Parathyroid adenoma (tissue), 2 donors: ENCODE data around the gene BPIFB6.

ENCODE experiments used
- H2AFZ ChIP-seq: fragments of 300-600 bp; sonication (generic); one replicate; pipeline ENCODE4 v1.7.0; 2017; ENCODE audit warnings: antibody characterized with exemption, mild to moderate bottlenecking
- H3K27ac ChIP-seq: fragments of 300-600 bp; sonication (generic); one replicate; pipeline ENCODE4 v1.7.0; 2017
- H3K27me3 ChIP-seq: fragments of 300-600 bp; sonication (generic); one replicate; pipeline ENCODE4 v1.7.0; 2017; ENCODE audit warnings: low read length; ENCODE audit not compliant: control insufficient read depth, insufficient read depth
- H3K36me3 ChIP-seq: fragments of 300-600 bp; sonication (generic); one replicate; pipeline ENCODE4 v1.7.0; 2017; ENCODE audit warnings: low read length; ENCODE audit not compliant: control insufficient read depth, insufficient read depth
- H3K4me1 ChIP-seq: fragments of 300-600 bp; sonication (generic); one replicate; pipeline ENCODE4 v1.7.0; 2017; ENCODE audit warnings: control low read depth
- H3K4me2 ChIP-seq: fragments of 300-600 bp; sonication (generic); one replicate; pipeline ENCODE4 v1.7.0; 2017; ENCODE audit warnings: low read length
- H3K4me3 ChIP-seq: fragments of 300-600 bp; sonication (generic); one replicate; pipeline ENCODE4 v1.7.0; 2017; ENCODE audit warnings: low read depth, low read length
- H3K79me2 ChIP-seq: fragments of 300-600 bp; sonication (generic); one replicate; pipeline ENCODE4 v1.7.0; 2017; ENCODE audit warnings: control low read depth
- H3K9ac ChIP-seq: fragments of 300-600 bp; sonication (generic); one replicate; pipeline ENCODE4 v1.7.0; 2017; ENCODE audit warnings: mild to moderate bottlenecking
- H3K9me3 ChIP-seq: fragments of 300-600 bp; sonication (generic); one replicate; pipeline ENCODE4 v1.7.0; 2017; ENCODE audit warnings: low read length; ENCODE audit not compliant: control insufficient read depth
- TF ChIP-seq, protein P1 (sequence below): fragments of 300-600 bp; sonication (generic); IDR thresholded peaks from one replicate; pipeline ENCODE4 v1.7.0; 2017; ENCODE audit warnings: antibody characterized with exemption, mild to moderate bottlenecking
- donor health status: primary hyperparathyroidism.

BPIFB6 gene

DNA sequence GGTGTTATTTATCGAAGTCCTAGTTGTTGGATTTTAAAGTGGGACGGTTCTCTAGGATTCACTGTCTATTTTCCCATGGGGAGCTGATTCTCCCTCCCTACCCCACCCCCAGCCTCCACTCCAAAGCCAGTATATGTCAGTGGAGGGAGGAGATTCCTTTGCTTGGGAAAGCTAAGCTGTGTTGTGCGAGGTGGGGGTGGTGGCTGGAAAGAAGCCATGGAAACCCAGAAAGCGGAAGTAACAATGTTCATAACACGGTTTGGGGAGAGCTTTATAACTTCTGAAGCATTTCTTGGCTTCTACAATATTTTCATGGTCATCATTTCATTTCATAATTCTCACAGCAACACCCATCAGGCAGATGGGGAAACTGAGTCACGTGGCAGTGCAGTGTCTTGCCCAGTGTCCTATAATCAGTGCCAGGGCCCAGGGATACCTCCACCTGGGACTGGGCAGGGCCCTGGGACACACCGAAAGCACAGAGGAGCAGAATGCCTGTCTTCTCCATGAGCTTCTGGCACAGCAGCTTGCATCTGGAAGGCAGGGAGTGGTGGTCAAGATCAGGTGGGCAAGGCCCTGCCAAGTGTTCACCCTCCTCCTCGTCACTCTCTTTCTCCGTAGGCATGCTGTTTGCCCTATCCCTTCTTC lies 31.7 kb upstream of the BPIFB6 start:
- no peaks in the 10 kb centered on the region for H3K79me2 ChIP-seq
- H3K4me1 ChIP-seq, result no peaks in the 10 kb centered on the region
- H3K9me3 ChIP-seq, result no peaks in the 10 kb centered on the region
- H3K9ac ChIP-seq, result no peak overlapping the region
- H3K27me3 ChIP-seq, result no peaks in the 10 kb centered on the region
- H3K4me2 ChIP-seq, result no peak overlapping the region
- H3K4me3 ChIP-seq, result no peak overlapping the region
- H3K27ac ChIP-seq, result no peak overlapping the region
- no peak overlapping the region for H2AFZ ChIP-seq
- TF ChIP-seq, protein P1, sequence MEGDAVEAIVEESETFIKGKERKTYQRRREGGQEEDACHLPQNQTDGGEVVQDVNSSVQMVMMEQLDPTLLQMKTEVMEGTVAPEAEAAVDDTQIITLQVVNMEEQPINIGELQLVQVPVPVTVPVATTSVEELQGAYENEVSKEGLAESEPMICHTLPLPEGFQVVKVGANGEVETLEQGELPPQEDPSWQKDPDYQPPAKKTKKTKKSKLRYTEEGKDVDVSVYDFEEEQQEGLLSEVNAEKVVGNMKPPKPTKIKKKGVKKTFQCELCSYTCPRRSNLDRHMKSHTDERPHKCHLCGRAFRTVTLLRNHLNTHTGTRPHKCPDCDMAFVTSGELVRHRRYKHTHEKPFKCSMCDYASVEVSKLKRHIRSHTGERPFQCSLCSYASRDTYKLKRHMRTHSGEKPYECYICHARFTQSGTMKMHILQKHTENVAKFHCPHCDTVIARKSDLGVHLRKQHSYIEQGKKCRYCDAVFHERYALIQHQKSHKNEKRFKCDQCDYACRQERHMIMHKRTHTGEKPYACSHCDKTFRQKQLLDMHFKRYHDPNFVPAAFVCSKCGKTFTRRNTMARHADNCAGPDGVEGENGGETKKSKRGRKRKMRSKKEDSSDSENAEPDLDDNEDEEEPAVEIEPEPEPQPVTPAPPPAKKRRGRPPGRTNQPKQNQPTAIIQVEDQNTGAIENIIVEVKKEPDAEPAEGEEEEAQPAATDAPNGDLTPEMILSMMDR, result no peak
- H3K36me3 ChIP-seq, result no peaks in the 10 kb centered on the region

DNA sequence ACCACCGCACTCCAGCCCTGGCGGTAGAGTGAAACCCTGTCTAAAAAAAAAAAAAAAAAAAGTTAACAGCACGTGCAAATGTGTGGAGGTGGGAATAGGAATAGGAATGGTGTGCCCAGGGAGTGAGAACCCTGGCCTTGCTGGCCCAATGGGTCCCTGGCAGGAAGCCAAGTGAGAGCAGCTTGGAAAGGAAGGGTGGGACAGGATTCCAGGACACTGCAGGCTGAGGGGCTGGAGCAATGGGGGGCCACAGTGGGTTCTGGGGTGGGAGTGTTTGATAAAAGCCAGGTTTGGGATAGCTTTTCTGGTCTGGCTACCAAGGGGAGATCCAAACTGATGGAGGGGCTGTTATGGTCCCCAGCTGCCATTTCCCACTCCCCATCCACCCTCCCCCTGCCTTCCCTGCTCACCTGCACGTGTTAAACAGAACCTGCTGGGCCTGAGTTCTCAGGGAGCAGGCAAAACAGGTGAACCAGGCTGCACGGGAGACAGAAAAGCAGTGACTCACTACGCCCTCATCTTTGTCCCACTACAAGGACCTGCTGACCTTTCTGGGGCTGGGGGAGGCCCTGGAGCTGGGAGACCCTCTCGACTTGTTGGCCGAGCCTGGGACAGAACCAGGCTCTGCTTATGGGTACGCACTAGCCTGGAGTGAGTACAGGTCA lies 30.5 kb upstream of the BPIFB6 start:
- Histone ChIP-seq H3K9me3 (no peaks in the 10 kb centered on the region), H3K27me3 (no peaks in the 10 kb centered on the region), H3K79me2 (no peaks in the 10 kb centered on the region), H3K4me1 (no peaks in the 10 kb centered on the region), H3K4me3 (no peak overlapping the region), H3K9ac (no peak overlapping the region), H3K4me2 (no peak overlapping the region), H2AFZ (no peak overlapping the region), H3K36me3 (no peaks in the 10 kb centered on the region), H3K27ac (no peak overlapping the region)
- TF ChIP-seq, protein P1, result no peak

DNA sequence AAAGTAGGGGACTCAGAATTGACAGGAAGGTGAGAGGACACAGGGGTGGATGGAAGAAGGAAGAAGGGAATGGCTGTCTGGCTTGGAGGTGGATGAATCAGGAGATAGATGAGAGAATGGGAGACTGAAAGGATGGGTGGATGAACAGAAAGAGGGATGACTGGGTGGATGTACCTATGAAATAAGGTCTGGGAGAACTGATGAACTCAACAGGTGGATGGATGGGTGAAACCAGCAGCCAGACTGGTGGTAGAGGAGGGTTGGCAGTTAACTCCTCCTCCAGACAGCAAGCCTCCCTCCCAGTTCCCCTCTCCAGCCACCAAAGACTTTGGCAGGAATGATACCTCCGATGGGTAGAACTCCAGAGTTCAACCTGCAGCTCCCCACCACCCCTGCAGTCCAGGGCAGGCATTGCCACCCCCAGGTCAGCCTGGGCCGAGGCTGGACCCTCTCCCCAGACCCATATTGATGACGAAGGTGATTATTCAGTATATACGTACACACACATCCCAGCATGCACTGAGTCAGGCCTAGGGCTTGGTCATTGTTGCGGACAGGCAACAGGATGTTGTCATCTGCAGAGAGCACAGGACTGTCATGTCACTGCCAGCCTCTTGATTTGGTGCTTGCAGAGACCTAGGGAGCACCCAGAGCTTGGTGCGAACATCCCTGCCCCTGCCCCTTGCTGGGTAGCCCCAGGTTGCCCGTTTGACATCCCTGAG lies 29.2 kb upstream of the BPIFB6 start:
- Histone ChIP-seq H3K9me3 (no peaks in the 10 kb centered on the region), H3K4me1 (no peaks in the 10 kb centered on the region), H3K27ac (no peak overlapping the region), H3K4me3 (no peak overlapping the region), H2AFZ (no peak overlapping the region), H3K79me2 (no peaks in the 10 kb centered on the region), H3K4me2 (no peak overlapping the region), H3K36me3 (no peaks in the 10 kb centered on the region), H3K9ac (no peak overlapping the region), H3K27me3 (no peaks in the 10 kb centered on the region)
- TF ChIP-seq, protein P1, result no peak

DNA sequence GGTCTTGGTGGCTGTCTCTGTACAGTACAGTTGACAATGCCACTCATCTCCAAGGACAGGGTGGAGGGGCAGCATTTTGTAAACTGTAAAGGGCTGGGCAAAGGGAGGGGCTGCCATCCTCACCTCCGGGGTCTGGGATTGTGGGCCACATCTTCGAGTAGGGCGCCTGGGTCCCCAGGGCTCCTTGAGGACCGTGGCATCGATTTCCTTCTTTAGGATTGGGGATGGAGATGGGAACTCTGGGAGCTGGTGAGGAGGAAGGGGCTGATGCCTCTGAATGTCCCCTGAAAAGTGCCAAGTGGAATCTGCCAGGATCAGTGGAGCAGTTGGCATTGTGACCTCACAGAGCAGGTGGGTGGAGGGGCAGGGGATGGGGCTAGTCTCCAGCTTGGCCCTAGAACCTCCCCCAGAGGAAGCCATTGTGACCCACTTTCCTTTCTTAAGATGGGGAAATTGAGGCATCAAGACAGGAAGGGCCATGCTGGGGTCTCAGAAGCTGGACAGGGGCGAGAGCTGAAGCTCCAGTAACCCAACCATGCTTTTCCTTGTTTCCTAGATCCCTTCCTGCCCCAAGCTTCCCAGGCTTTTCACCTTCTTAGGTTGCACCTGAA lies 27.2 kb upstream of the BPIFB6 start, which contains the start of gene SUN5:
Gene SUN5 (minus strand): TSS at position 293 of the 611 bp plus-strand sequence. CDS start 93 bp downstream, at position 200.
- Histone ChIP-seq H3K27ac (no peak within 1 kb of the TSS), H3K9ac (no peak within 1 kb of the TSS), H3K4me2 (no peak within 1 kb of the TSS), H3K9me3 (no peaks in the 10 kb centered on the region), H3K4me1 (no peaks in the 10 kb centered on the region), H3K4me3 (no peak within 1 kb of the TSS), H3K79me2 (no peaks in the 10 kb centered on the region), H3K27me3 (no peaks in the 10 kb centered on the region), H2AFZ (no peak within 1 kb of the TSS), H3K36me3 (no peaks in the 10 kb centered on the region)
- TF ChIP-seq, protein P1, result no peak
